HG02623 (cell line): ENCODE results near the gene ENHO.

ENCODE experiments used
- ATAC-seq: cut with Tn5 transposase; IDR thresholded peaks from one replicate; pipeline ENCODE4 v1.9.1; 2021; ENCODE audit warnings: moderate library complexity; ENCODE audit not compliant: unreplicated experiment

Gene ENHO

GRCh38 chr9:34508463-34508862 is 14.3 kb downstream of the ENHO start:
- no peak for ATAC-seq

- ATAC-seq = no peak
These were observed 14.8 kb downstream of the ENHO start for GRCh38 chr9:34507966-34508365.

- no peak for ATAC-seq
These were observed 15.2 kb downstream of the ENHO start for GRCh38 chr9:34507556-34507955.

- no peak for ATAC-seq
These were observed 16.2 kb downstream of the ENHO start for GRCh38 chr9:34506623-34507022.

DNA sequence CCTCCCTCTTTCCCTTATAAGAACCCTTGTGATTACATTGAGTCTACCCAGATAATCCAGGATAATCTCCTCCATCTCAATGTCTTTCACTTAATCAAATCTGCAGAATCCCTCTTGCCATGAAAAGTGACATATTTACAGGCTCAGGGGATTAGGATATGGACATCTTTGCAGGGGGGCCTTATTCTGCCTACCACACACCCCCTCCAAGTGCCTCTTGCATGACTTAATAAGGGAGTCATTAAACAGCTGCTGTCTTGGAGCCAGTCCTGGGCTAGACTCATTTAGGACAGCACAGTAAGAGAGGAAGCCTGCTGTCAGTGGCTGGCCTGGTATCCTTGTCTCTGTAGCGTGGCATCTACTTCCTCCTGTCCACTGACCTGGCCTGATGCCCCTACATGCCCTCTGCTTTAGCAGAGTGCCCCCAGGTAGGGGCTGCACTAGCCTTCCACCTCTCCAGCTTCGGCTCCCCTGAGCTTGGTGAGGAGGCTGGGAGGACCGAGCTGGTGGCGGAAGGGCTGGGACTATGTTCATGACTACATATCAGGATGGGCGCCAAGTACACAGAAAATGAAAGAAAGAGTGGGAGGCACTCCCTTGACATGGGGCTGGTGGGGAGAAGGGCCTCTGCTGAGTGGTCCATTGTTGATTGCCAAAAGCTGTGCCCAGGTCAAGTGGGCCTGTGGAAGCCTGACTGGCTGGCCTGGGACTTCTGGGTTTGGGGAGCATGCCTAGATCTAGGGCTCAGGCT is 17.2 kb downstream of the ENHO start:
- no peak for ATAC-seq

- no peak for ATAC-seq
These were observed 19.4 kb downstream of the ENHO start for GRCh38 chr9:34503406-34503805.

DNA sequence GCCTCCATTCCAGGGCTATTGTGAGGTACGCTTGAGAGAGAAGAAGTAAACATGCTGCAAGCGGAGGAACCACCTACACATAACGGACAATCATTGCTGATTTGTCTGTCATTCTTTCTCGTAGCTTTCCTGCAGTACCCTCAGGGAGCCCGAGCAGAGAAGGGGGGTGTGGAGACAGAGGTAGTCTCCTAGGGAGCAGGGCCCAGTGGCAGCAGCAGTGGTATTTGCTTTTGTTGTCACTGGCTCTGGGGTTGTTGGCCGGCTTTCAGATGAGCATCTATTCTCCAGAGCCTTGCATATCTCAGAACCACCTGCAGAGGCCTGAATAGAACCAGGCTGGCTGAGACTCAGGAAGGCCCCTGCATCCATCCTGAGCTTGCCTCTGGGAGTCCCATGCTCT is 19.9 kb downstream of the ENHO start:
- no peak for ATAC-seq

- ATAC-seq = no peak
These were observed 20.3 kb downstream of the ENHO start for GRCh38 chr9:34502471-34502870.

GRCh38 chr9:34501889-34502425 is 20.8 kb downstream of the ENHO start:
- no peak for ATAC-seq

GRCh38 chr9:34501372-34501771 is 21.4 kb downstream of the ENHO start:
- ATAC-seq = no peak

- no peak for ATAC-seq
These were observed 22.0 kb downstream of the ENHO start for GRCh38 chr9:34500623-34501267.

DNA sequence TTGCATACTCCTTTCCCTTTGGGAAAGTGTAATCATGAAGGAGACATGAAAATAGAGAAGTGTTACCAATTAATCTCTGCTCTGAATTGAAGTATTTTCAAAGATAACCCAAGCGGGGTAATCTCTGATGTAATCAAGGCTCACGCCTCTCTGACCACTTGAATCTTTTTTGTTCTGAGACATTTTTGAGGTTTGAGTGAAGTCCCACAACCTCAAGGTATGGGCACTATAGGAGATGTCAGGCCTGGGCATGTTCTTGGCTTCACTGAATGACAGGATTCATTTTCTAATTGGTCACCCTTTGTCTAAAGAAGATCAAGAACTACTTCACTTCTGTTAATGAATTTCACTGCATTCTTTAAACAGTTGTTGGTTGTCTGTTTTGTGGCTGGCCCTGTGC is 23.7 kb downstream of the ENHO start:
- no peak for ATAC-seq

- no peak for ATAC-seq
These were observed 24.2 kb downstream of the ENHO start for GRCh38 chr9:34498553-34498952.

- no peak for ATAC-seq
These were observed 26.6 kb downstream of the ENHO start for GRCh38 chr9:34496149-34496712.

DNA sequence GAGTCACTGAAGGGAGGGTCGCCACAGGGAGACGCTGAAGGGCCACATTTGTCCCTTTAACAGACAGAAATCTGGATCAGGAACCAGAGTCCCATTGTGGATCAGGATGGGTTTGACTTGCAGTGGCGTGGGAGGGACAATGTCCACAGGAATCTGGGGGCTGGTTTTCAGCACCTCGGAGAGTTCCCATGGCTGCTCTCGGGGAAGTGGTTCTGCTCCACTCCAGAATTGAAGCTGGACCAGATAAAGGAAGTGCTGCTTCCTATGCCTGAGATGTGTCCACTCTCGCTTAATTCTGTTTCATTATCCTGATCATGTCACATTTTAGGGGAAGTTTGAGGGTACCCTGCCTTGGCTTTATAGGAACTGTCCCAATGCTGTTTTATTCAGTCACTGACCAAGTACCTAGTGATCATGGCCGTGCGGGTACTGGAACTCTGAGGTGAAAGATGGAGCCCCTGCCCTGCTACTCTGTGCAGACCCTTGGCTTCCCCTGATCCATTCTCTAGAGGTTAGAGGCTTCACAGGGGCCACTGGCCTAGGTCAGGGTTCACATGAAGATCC is 28.7 kb downstream of the ENHO start:
- ATAC-seq = no peak

DNA sequence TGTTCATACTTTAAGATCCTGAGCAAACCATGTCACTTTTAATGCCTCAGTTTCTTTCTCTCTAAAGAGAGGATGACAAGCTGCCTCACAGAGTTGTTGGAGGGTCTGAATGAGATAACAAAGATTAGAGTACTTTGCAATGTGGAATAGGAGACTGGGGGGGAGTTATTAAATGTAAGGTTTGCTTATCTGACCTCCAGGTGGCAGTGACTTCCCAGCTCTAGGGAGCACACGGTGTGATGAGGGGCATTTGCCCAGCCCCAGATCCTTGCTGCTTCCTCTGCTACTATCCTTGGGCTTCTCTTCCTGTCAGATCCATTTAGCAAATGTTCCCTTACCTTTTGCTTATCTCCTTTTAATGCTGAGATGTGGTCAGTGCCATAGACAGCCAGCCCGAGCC is 30.7 kb downstream of the ENHO start:
- ATAC-seq = no peak

GRCh38 chr9:34491596-34491995 is 31.2 kb downstream of the ENHO start:
- no peak for ATAC-seq

- no peak for ATAC-seq
These were observed 32.0 kb downstream of the ENHO start for GRCh38 chr9:34490760-34491159.

DNA sequence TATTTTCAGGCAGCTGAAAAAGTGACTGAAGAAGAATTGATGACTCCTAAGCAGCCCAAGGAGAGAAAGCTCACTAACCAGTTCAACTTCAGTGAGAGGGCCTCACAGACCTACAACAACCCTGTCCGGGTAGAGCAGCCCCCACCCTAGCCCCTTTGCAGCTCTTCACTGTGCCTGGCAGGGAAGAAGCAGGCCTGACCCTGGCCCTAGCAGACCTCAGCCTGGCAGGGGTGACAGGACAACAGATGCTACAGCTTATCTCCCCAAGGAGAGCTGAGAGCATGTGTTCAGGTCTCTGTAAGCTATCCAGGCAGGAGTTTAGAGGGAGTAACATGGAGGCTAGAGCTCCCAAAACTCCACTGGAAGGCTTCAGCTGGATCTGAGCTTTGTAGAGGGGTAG is 32.4 kb downstream of the ENHO start:
- no peak for ATAC-seq

DNA sequence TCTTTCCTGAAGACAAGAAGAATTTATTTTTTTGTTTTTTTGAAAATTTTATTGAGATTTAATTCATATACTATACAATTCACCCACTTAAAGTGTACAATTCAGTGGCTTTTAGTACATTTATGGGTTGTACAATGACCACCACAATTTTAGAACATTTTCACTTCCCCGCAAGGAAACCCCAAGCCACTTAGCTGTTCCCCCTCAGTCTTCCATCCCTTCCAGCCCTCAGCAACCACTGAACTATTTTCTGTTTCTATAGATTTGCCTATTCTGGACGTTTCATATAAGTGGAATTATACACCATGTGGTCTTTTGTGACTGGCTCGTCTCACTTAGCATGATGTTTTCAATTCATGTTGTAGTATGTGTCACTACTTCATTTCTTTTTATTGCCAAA is 36.2 kb downstream of the ENHO start:
- ATAC-seq = no peak

DNA sequence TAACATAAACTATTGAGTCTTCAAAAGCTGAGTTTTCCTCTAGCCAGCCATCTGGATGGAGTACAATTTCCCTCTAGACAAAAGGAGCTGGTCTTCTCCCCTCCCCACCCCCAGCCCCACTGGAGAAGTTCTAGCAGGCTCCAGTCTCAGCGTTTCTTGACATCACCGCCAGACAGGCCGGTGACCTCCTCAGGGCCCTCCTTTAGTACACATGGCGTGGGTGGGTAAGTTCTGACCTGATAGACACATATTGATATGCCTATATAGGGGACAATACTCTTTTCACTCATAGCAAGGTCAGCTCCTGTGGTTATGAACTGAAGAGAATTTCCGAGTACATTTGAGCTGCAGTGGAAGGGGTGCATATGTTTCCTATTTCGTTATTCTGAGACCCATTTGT is 37.0 kb downstream of the ENHO start:
- no peak for ATAC-seq

GRCh38 chr9:34484678-34485077 is 38.1 kb downstream of the ENHO start:
- no peak for ATAC-seq
